NB4 (cell line): Measurements from ENCODE around the gene KIRREL3.

Experiments used
- DNase-seq: peaks from one replicate; pipeline ENCODE4 v3.0.0; 2010; ENCODE audit warnings: low read depth
- H3K4me3 ChIP-seq: one replicate; pipeline ENCODE4 v1.5.1; 2011; ENCODE audit warnings: mild to moderate bottlenecking, low read depth, low read length, moderate library complexity
- CTCF ChIP-seq: IDR thresholded peaks from one replicate; pipeline ENCODE4 v1.5.1; 2012; ENCODE audit warnings: low read depth, low read length
- MAX ChIP-seq: IDR thresholded peaks from 2 replicates; pipeline ENCODE4 v1.6.1; 2011; ENCODE audit warnings: low read depth, low read length
- MYC ChIP-seq: IDR thresholded peaks from 2 replicates; pipeline ENCODE4 v1.6.1; 2011; ENCODE audit warnings: low read depth, low read length
- POLR2A ChIP-seq: IDR thresholded peaks from 2 replicates; pipeline ENCODE4 v1.6.1; 2011; ENCODE audit warnings: mild to moderate bottlenecking; ENCODE audit not compliant: insufficient read length; ENCODE audit errors: extremely low read depth

Gene KIRREL3

GRCh38 chr11:126636911-126637794, 363.4 kb downstream of the KIRREL3 start:
- no peak overlapping the region for H3K4me3 ChIP-seq
- no peak for DNase-seq
- TF ChIP-seq CTCF = no peak
- no peak for TF ChIP-seq MYC
- TF ChIP-seq POLR2A = no peak
- no peak for TF ChIP-seq MAX

GRCh38 chr11:126635511-126635910, 365.1 kb downstream of the KIRREL3 start:
- no peak overlapping the region for H3K4me3 ChIP-seq
- TF ChIP-seq MAX (no peak), POLR2A (no peak), CTCF (no peak), MYC (no peak)
- no peak for DNase-seq

GRCh38 chr11:126634963-126635362, 365.6 kb downstream of the KIRREL3 start:
- TF ChIP-seq MYC = no peak
- TF ChIP-seq CTCF = no peak
- TF ChIP-seq MAX = no peak
- TF ChIP-seq POLR2A = no peak
- H3K4me3 ChIP-seq = no peak overlapping the region
- no peak for DNase-seq

- DNase-seq = no peak
- H3K4me3 ChIP-seq = no peak overlapping the region
- TF ChIP-seq POLR2A = no peak
- TF ChIP-seq MYC = no peak
- no peak for TF ChIP-seq MAX
- TF ChIP-seq CTCF = no peak
Measured at GRCh38 chr11:126633330-126633729, 367.2 kb downstream of the KIRREL3 start.

DNA sequence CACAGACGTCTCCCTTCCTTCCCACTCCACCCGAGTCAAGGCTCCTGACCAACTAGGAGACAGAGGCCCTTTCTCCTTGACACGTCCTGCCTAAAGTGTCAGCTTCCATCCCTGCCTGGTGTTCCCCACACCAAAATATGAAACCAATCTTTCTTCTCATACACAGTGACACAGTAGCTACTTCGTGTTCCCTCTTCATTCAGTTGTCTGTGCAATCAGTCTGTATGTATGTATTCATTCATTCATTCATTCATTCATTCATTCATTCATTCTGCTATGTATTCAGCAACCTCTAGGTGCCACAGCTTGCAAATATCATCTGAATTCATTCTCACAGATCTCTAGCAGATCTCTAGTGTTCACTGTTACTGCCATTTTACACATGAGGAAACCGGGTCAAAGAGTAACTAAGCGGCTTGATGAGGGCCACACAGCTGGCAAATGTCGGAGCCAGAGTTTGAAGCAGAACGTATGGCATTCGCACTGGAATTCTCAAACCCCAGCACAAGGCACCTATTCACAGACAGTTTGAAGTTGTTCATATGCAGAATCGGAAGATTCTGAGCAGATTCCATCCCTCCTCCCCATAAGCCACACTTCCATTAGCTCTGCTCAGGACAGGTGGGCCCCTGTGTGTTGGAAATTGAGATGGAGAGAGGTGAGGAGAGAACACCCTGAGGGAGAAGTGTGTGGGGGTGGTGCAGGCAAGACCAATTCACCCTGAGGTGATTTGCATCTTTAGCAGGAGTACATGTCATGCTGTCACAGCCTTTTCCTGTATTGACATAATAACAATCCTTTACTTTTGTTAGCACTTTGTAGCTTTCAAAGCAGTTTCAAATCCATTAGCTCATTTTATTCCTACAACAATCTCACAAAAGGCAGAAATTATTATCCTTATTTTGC, 369.4 kb downstream of the KIRREL3 start:
- no peak for DNase-seq
- TF ChIP-seq POLR2A (no peak), CTCF (no peak), MAX (no peak), MYC (no peak)
- no peak overlapping the region for H3K4me3 ChIP-seq
